Endothelial cell of umbilical vein (primary cell): ENCODE measurements around the gene FAM234B. TPM values are rescaled to one million over a fixed set of nuclear protein-coding genes. Genes with fewer than 3 reads are reported as not detected.

Experiments
- BruUV-seq: library from RNA; stranded (reverse); fragments of 400-500 nt; replicated peaks from 2 replicates; lab custom pipeline; 2021; lab: Mats Ljungman, UMichigan
- CTCF ChIA-PET: fragments of 300-600, 350-600 bp; sonication (Branson Sonifier 250); formaldehyde crosslinking; loops from one replicate; lab custom pipeline; 2021; ENCODE audit warnings: antibody characterized with exemption, inconsistent platforms; lab: Charles Lee
- POLR2A ChIA-PET: fragments of 300-600, 350-600 bp; sonication (Branson Sonifier 250); formaldehyde crosslinking; loops from one replicate; lab custom pipeline; 2021; ENCODE audit warnings: antibody characterized with exemption, inconsistent platforms; lab: Charles Lee
- DNase-seq: peaks from one replicate; pipeline ENCODE4 v3.0.0-alpha.2; 2011; ENCODE audit warnings: low read depth, low spot score
- FAIRE-seq: peaks from 2 replicates; lab custom pipeline; 2011; peaks lifted over from hg19 to GRCh38; lab: Jason Lieb, UNC
- H2AFZ ChIP-seq: 2 replicates; pipeline ENCODE4 v1.6.0; 2012; ENCODE audit warnings: low read depth, low read length, control low read depth, inconsistent platforms
- H3K27ac ChIP-seq: 2 replicates; pipeline ENCODE4 v1.5.1; 2011; ENCODE audit warnings: low read depth, mild to moderate bottlenecking, control low read depth, low read length, moderate library complexity; ENCODE audit not compliant: insufficient read depth
- H3K27me3 ChIP-seq, 2 experiments: 2 replicates each; pipeline versions ENCODE4 v1.6.0 to v1.6.1; 2011; ENCODE audit warnings: low read length in 2 of 2, mixed read lengths in 1 of 2; ENCODE audit not compliant: control insufficient read depth in 2 of 2, insufficient read depth in 2 of 2
- H3K36me3 ChIP-seq, 2 experiments: 2 replicates in 1 of 2; 3 replicates in 1 of 2; pipeline ENCODE4 v1.5.1; 2011; ENCODE audit warnings: low read length in 2 of 2, mild to moderate bottlenecking in 1 of 2, moderate library complexity in 1 of 2; ENCODE audit not compliant: control insufficient read depth in 2 of 2, insufficient read depth in 2 of 2; ENCODE audit errors: extremely low read depth in 1 of 2
- H3K4me1 ChIP-seq: 3 replicates; pipeline ENCODE4 v1.5.1; 2011; ENCODE audit warnings: mild to moderate bottlenecking, low read length; ENCODE audit not compliant: control insufficient read depth, insufficient read depth; ENCODE audit errors: extremely low read depth
- H3K4me2 ChIP-seq: 2 replicates; pipeline ENCODE4 v1.6.1; 2011; ENCODE audit warnings: low read length, control low read depth, mixed read lengths; ENCODE audit not compliant: insufficient read depth
- H3K4me3 ChIP-seq, 3 experiments: fragments of 200-600 bp in 1 of 3; sonication (generic), shearing (Covaris generic) in 1 of 3; replicated peaks in 1 of 3; 2 replicates each; pipeline ENCODE4 v1.5.1; 2011 to 2016; ENCODE audit warnings: control low read depth in 3 of 3, low read length in 3 of 3, mild to moderate bottlenecking in 2 of 3, inconsistent platforms in 1 of 3, low read depth in 1 of 3, moderate library complexity in 1 of 3; ENCODE audit not compliant: insufficient read depth in 1 of 3
- H3K79me2 ChIP-seq: 2 replicates; pipeline ENCODE4 v1.6.0; 2012; ENCODE audit warnings: low read length, inconsistent platforms; ENCODE audit not compliant: control insufficient read depth, insufficient read depth
- H3K9ac ChIP-seq: replicated peaks from 2 replicates; pipeline ENCODE3; 2011; ENCODE audit warnings: low read length, control low read depth; ENCODE audit not compliant: insufficient read depth; ENCODE audit errors: extremely low read depth
- H3K9me1 ChIP-seq: replicated peaks from 3 replicates; pipeline ENCODE4 v1.6.0; 2011; ENCODE audit warnings: mild to moderate bottlenecking, low read length; ENCODE audit not compliant: control insufficient read depth, insufficient read depth; ENCODE audit errors: extremely low read depth
- H3K9me3 ChIP-seq: replicated peaks from 2 replicates; pipeline ENCODE4 v1.5.1; 2012; ENCODE audit warnings: low read length, inconsistent platforms; ENCODE audit not compliant: control insufficient read depth, insufficient read depth
- H4K20me1 ChIP-seq: replicated peaks from 2 replicates; pipeline ENCODE3; 2011; ENCODE audit warnings: mild to moderate bottlenecking, low read length; ENCODE audit not compliant: control insufficient read depth, insufficient read depth; ENCODE audit errors: extremely low read depth
- CTCF ChIP-seq, 2 donors: IDR thresholded peaks; 1 replicate in 1 of 2; 2 replicates in 1 of 2; pipeline ENCODE4 v1.5.1; 2011; ENCODE audit warnings: low read length in 2 of 2, mild to moderate bottlenecking in 2 of 2, moderate library complexity in 2 of 2, control low read depth in 1 of 2, inconsistent platforms in 1 of 2, low read depth in 1 of 2; ENCODE audit not compliant: insufficient read depth in 1 of 2; ENCODE audit errors: extremely low read depth in 1 of 2
- EZH2 ChIP-seq: IDR thresholded peaks from 2 replicates; pipeline ENCODE4 v1.6.1; 2012; ENCODE audit warnings: borderline replicate concordance, low read depth, mild to moderate bottlenecking, moderate library complexity, low read length, inconsistent platforms; ENCODE audit not compliant: severe bottlenecking
- FOS ChIP-seq: IDR thresholded peaks from 2 replicates; pipeline ENCODE4 v1.6.1; 2011; ENCODE audit warnings: mild to moderate bottlenecking, low read length, moderate library complexity, borderline replicate concordance; ENCODE audit not compliant: insufficient read depth
- JUN ChIP-seq: IDR thresholded peaks from 2 replicates; pipeline ENCODE4 v1.6.1; 2011; ENCODE audit warnings: borderline replicate concordance, low read depth; ENCODE audit not compliant: insufficient read length, insufficient read depth
- MAX ChIP-seq: IDR thresholded peaks from 2 replicates; pipeline ENCODE4 v1.6.1; 2011; ENCODE audit not compliant: insufficient read depth, insufficient read length
- MYC ChIP-seq: IDR thresholded peaks from one replicate; pipeline ENCODE4 v1.6.1; 2011; ENCODE audit warnings: mild to moderate bottlenecking, low read depth, low read length
- dilution Hi-C: fragments of 300-500 bp; cut with MboI; formaldehyde crosslinking; loops from one replicate; pipeline ENCODE4 v1.15.0; 2019; ENCODE audit warnings: low sequenced_read_pairs; ENCODE audit not compliant: extremely low pct_ligation_motif_present
- intact Hi-C: fragments of 100-400 bp; cut with micrococcal nuclease; formaldehyde crosslinking; loops from one replicate; pipeline ENCODE4 v1.10.0; 2022
- polyA plus RNA-seq, 4 experiments: library from polyadenylated mRNA; depleted of rRNA in 3 of 4; stranded (reverse) in 3 of 4; unstranded in 1 of 4; fragments of >200 nt; gene quantifications; 2 replicates each; pipeline versions ENCODE4 v1.2.1 to v1.2.3, GENCODE V29; 2011 to 2012; ENCODE audit warnings: missing spikeins in 1 of 4
- total RNA-seq: library from RNA; stranded (reverse); gene quantifications from 2 replicates; pipeline ENCODE4 v1.2.3, GENCODE V29; 2021

FAM234B gene
- total and polyA plus RNA-seq, 2 donors (not counting 3 experiments of a cell fraction or from before 2014, with no cell fraction given) = 4.9 to 13.2 TPM

- Histone ChIP-seq H3K4me2 (no peak overlapping the region), H3K9me1 (no peaks in the 10 kb centered on the region), H3K27ac (no peak overlapping the region), H3K36me3 (no peaks in the 10 kb centered on the region), H2AFZ (no peak overlapping the region), H3K4me3 (no peak overlapping the region), H3K79me2 (no peaks in the 10 kb centered on the region), H4K20me1 (no peaks in the 10 kb centered on the region), H3K27me3 (no peaks in the 10 kb centered on the region), H3K4me1 (peaks cover 32% of the 10 kb centered on the region), H3K9me3 (no peaks in the 10 kb centered on the region), H3K9ac (no peak overlapping the region)
- POLR2A ChIA-PET = no interaction called here
- no peak for TF ChIP-seq JUN
- TF ChIP-seq EZH2 = no peak
- TF ChIP-seq FOS = no peak
- TF ChIP-seq MAX = no peak
- no peak for TF ChIP-seq MYC
- no peak for TF ChIP-seq CTCF (IDR thresholded peaks at IDR 0.05; ENCODE audit: extremely low read depth in 1 of 2, insufficient read depth in 1 of 2, low read depth in 1 of 2, low read length in 2 of 2)
- DNase-seq (no peak), FAIRE-seq (no peak)
- CTCF ChIA-PET = interaction anchor here (0.7 to 3.7 kb wide), 7 partner anchors 9 to 119 kb away, joined by 3 to 23 read pairs (median 3); no protein-coding TSS in a partner anchor
- intact Hi-C loops (no loop called here), dilution Hi-C loops (no loop called here)
- no TSS peak for BruUV-seq
Observed at GRCh38 chr12:13093191-13093847, 49.1 kb downstream of the FAM234B start.
